SJCRH30 (cell line): ENCODE data around the gene CLCF1. TPM values are rescaled to one million over a fixed set of nuclear protein-coding genes. Genes with fewer than 3 reads are reported as not detected.
A peak's percentile ranks its signal among the peaks of the same experiment; 100 is the strongest.

Source experiments
- DNase-seq, 2 experiments: peaks; one replicate each; pipeline ENCODE4 v3.0.0-alpha.2; 2015 to 2020
- H3K27ac ChIP-seq: fragments of 250-450 bp; sonication (Bioruptor Pico); 2 replicates; pipeline ENCODE4 v1.5.1; 2020; ENCODE audit warnings: mild to moderate bottlenecking, moderate library complexity
- H3K27me3 ChIP-seq: fragments of 250-450 bp; sonication (Bioruptor Pico); 2 replicates; pipeline ENCODE4 v1.5.1; 2020; ENCODE audit warnings: mild to moderate bottlenecking, moderate library complexity
- H3K36me3 ChIP-seq: fragments of 250-450 bp; sonication (Bioruptor Pico); 2 replicates; pipeline ENCODE4 v1.5.1; 2020; ENCODE audit warnings: mild to moderate bottlenecking, moderate library complexity
- H3K4me1 ChIP-seq: fragments of 250-450 bp; sonication (Bioruptor Pico); 2 replicates; pipeline ENCODE4 v1.5.1; 2020; ENCODE audit warnings: mild to moderate bottlenecking, moderate library complexity
- H3K4me3 ChIP-seq: fragments of 250-450 bp; sonication (Bioruptor Pico); 2 replicates; pipeline ENCODE4 v1.5.1; 2020; ENCODE audit warnings: mild to moderate bottlenecking, moderate library complexity
- H3K9me3 ChIP-seq: fragments of 250-450 bp; sonication (Bioruptor Pico); replicated peaks from 2 replicates; pipeline ENCODE4 v1.5.1; 2020; ENCODE audit warnings: mild to moderate bottlenecking, moderate library complexity
- total RNA-seq: library from RNA; depleted of rRNA; stranded (reverse); fragments of >200 nt; shearing (Covaris generic); gene quantifications from 2 replicates; pipeline ENCODE4 v1.2.3, GENCODE V29; 2014; rRNA removed

Gene CLCF1
- 5.2 and 6.1 TPM in 2 replicates for total RNA-seq

DNA sequence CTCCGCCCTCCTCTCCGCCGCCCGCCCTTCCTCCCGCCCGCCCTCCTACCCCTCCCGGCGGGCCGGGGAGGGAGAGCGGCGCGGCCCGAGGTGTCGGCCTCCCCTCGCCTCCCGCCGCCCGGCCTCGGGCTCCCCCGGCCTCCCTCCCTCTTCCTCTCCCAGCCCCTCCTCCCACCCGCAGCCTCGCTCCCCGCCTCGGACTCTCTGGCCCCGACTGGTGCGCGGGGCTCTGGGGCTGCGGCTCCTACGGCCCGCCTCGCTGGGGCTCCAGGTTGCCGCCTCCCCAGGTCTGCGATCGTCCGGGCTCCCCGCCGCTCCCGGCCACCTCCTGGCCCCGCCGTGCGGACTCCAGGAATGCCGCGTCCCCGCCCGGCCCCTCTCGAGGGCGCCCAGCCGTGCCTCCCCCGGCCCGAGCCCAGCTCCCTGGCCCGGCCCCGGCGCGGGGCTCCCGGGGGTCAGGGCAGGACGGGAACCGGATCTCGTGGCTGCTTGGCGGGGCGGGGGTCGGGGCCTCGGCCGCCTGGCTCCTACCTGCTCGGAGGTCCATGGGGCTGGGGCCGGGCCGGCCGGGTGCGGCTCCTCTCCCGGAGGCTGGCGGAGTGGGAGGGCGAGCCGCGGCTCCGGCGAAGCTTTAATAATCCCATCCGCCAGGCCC lies at the start of gene CLCF1:
Gene CLCF1, minus strand, starts transcription at position 606 of the 655 bp plus-strand sequence. Its CDS starts 59 bp downstream, at position 547.
- DNase-seq, result peak; percentile 66 to 69
- Histone ChIP-seq H3K27me3 (no peaks in the 10 kb centered on the region), H3K27ac (peak within 1 kb of the TSS; percentile 81), H3K9me3 (no peaks in the 10 kb centered on the region), H3K36me3 (0 out of 2 replicates have a peak, but pooled peaks cover 8% of the 10 kb centered on the region), H3K4me1 (peaks cover 43% of the 10 kb centered on the region), H3K4me3 (peak within 1 kb of the TSS; percentile 99)

DNA sequence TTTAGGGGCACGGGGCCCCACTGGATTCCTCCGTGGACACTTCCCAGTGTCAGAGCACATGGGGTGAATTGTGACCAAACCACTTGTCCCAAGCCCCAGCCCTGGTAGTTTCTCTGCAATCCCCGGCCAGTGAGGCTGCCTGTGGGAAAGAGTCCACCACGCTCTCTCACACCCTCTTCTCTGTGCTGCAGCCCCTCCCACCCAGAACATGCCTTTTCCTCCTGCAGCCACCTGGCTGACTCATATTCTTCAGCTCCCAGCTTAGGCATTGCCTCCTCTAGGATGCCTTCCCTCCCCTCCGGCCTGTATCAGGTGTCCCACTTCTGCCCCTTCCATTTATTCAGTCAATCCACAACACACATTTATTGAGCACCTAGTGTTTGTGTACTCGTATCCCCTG lies 49.5 kb upstream of the CLCF1 start:
- H3K36me3 ChIP-seq, result no peaks in the 10 kb centered on the region
- no peak overlapping the region for H3K27ac ChIP-seq
- H3K9me3 ChIP-seq, result no peaks in the 10 kb centered on the region
- no peak for DNase-seq
- H3K4me3 ChIP-seq, result no peak overlapping the region
- H3K27me3 ChIP-seq, result no peaks in the 10 kb centered on the region
- peaks cover 5% of the 10 kb centered on the region; the same call in 1 of the 2 replicates for H3K4me1 ChIP-seq

DNA sequence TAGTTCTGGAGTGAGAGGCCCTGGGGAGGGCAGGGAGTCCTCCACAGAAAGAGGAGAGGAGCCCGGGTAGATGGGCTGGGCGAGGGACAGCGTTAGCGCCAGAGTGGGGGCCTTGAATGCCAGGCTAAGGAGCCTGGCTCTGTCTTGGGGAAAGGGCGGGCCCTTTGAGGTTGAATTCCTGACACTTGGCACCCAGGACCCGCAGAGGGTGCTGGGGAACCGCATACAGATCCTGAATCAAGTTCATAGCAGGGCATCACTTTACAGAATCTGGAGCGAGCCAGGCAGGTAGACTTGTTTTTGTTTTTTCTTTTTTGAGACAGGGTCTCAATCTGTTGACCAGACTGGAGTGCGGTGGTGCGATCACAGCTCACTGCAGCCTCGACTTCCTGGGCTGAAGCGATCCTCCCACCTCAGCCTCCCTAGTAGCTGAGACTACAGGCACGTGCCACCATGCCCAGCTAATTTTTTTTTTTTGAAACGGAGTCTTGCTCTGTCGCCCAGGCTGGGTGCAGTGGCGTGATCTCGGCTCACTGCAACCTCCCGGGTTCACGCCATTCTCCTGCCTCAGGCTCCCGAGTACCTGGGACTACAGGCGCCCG lies 48.1 kb upstream of the CLCF1 start:
- Histone ChIP-seq H3K4me3 (no peak overlapping the region), H3K4me1 (peaks cover 5% of the 10 kb centered on the region; the same call in 1 of the 2 replicates), H3K27me3 (no peaks in the 10 kb centered on the region), H3K27ac (no peak overlapping the region), H3K9me3 (no peaks in the 10 kb centered on the region), H3K36me3 (no peaks in the 10 kb centered on the region)
- DNase-seq, result no peak

DNA sequence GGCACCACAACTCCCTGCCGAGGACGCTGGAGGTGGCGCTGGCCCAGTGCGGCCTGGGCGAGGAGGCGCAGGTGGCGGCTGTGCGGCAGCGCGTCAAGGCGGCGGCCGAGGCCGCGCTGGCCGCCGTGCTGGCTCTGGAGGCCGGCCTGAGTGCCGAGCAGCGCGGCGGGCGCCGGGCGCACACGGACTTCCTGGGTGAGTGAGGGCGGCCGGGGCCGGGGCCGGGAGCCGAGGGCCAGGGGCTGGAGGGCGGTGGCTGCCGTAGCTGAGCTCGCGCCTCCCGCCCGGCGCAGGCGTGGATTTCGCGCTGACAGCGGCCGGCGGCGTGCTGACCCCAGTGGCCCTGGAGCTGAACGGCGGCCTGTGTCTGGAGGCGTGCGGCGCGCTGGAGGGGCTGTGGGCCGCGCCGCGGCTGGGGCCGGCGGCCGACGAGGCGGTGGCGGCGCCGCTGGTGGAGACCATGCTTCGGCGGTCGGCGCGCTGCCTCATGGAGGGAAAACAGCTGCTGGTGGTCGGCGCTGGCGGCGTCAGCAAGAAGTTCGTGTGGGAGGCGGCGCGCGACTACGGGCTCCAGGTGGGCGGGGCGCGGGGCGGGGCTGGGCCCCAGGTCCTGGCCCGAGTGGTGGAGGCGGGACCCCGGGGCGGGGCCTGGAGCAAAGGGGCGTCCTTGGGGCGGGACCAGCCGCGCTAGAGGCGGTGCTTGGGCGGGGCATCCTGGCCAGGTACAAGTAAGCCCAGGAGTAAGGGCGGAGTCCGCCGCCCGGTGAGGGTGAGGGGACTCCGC lies 47.4 kb upstream of the CLCF1 start:
- DNase-seq, result peak; percentile 95 to 96
- H3K4me1 ChIP-seq, result peaks cover 5% of the 10 kb centered on the region; the same call in 1 of the 2 replicates
- no peaks in the 10 kb centered on the region for H3K27me3 ChIP-seq
- H3K4me3 ChIP-seq, result peak overlapping the region; percentile 62
- H3K36me3 ChIP-seq, result no peaks in the 10 kb centered on the region
- H3K9me3 ChIP-seq, result no peaks in the 10 kb centered on the region
- H3K27ac ChIP-seq, result no peak overlapping the region; the same call in 1 of the 2 replicates

DNA sequence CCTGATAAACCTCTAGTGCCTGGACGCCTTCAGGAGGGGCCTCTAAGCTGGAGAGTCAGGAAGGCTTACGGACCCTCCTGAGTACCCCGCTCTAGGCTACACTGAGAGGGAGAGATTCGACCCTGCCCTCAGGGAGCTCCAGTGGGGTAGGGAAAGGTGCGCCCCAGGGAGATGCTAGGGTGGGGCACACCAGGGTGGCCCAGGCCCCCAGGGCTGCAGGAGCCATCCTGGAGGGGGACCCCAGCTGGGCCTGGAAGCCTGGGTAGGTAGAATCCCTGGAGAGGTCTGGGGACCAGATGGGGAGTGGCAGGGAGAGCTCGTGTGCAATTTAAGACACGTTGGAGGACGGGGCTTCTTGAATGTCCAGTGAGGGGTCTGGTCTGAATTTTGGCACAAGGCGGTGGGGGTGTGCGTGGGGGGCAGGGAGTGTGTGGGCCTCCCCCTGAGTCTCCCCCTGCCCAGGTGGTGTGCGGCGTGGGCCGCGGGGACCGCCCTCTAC lies 46.8 kb upstream of the CLCF1 start:
- Histone ChIP-seq H3K36me3 (no peaks in the 10 kb centered on the region), H3K9me3 (no peaks in the 10 kb centered on the region), H3K27me3 (no peaks in the 10 kb centered on the region), H3K4me1 (peaks cover 5% of the 10 kb centered on the region; the same call in 1 of the 2 replicates), H3K27ac (no peak overlapping the region; the same call in 1 of the 2 replicates), H3K4me3 (peak overlapping the region; percentile 62)
- no peak for DNase-seq

DNA sequence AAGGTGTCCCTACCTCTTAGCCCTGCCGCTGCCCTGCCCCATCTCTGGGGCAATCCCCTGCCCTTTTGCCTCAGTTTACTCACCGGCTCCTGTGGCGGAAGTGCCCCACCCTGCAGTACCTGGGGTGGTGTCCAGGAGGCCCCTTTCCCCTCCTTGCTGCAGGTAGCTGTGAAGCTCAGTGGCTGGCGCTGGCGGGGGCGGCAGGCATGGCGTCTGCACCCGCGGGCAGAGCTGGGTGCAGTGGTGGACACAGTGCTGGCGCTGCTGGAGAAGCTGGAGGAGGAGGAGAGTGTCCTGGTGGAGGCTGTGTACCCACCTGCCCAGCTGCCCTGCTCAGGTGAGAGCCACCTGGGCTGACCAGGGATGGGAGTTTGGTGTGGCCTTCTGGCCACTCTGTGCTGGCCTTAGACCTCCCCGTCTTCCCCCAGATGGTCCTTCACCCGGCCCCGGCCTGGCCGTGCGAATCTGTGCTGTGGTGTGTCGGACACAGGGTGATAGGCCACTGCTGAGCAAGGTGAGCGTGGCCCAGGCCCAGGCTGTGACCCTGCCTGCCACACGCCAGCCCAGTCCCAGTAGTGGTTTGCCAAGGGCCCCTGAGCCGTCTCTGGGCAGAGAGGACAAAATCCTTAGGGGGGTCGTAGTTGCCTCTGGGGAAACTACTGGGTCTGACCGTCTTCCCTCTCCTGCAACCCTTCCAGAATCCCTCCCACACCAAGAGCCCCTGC lies 46.1 kb upstream of the CLCF1 start:
- Histone ChIP-seq H3K4me3 (no peak overlapping the region), H3K36me3 (no peaks in the 10 kb centered on the region), H3K9me3 (no peaks in the 10 kb centered on the region), H3K27ac (no peak overlapping the region), H3K27me3 (no peaks in the 10 kb centered on the region), H3K4me1 (peaks cover 5% of the 10 kb centered on the region; the same call in 1 of the 2 replicates)
- no peak for DNase-seq

DNA sequence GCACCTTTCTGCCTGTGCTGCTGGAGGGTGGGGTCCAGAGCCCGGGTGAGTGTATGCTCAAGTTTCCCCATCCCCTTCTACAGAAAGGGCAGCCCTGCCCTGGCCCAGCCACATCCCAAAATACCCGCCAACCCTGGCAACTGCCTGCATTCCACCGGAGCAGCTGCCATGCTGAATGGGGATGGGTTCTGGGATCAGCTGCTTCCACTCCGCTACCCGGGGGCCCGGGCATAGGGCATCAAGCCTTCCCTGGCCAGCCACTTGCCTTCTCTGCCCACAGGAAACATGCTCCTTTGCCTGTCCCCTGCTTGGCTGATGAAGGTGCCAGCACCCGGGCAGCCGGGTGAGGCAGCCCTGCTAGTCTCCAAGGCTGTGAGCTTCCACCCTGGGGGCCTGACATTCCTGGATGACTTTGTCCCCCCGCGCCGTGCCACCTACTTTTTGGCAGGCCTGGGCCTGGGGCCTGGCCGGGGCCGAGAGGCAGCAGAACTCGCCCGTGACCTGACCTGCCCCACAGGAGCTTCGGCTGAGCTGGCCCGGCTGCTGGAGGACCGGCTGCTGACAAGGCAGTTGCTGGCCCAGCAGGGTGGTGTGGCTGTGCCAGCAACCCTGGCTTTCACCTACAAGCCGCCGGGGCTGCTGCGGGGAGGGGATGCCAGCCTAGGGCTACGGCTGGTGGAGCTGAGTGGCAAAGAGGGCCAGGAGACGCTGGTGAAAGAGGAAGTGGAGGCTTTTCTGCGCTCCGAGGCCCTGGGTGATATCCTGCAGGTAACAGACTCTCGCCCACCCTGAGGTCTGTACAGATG lies 45.3 kb upstream of the CLCF1 start:
- Histone ChIP-seq H3K4me3 (no peak overlapping the region), H3K27me3 (no peaks in the 10 kb centered on the region), H3K4me1 (peaks cover 5% of the 10 kb centered on the region; the same call in 1 of the 2 replicates), H3K36me3 (no peaks in the 10 kb centered on the region), H3K27ac (no peak overlapping the region), H3K9me3 (no peaks in the 10 kb centered on the region)
- DNase-seq, result peak; percentile 30 to 35

DNA sequence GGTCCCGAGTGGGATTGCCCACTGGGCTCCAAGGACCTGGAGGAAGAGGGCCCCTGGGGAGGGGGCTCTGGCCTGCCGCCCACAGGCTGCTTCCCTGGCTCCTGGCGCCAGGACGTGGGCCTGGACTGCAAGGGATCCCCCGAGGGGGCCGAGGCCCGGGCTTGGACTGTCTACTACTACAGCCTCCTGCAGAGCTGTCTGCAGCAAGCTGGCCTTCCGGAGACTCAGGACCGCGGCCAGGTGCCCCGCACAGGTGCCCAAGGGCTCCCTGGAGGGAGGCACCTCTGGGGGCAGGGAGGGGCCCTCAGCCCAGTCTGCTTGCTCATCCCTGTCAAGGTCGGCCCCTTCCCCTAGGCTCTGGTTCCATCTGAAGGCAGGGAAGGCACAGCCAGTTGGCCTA lies 44.0 kb upstream of the CLCF1 start:
- Histone ChIP-seq H3K27me3 (no peaks in the 10 kb centered on the region; the same call in 1 of the 2 replicates), H3K36me3 (no peaks in the 10 kb centered on the region), H3K4me3 (no peak overlapping the region), H3K4me1 (peaks cover 8% of the 10 kb centered on the region; the same call in 1 of the 2 replicates), H3K27ac (no peak overlapping the region), H3K9me3 (no peaks in the 10 kb centered on the region)
- no peak for DNase-seq

DNA sequence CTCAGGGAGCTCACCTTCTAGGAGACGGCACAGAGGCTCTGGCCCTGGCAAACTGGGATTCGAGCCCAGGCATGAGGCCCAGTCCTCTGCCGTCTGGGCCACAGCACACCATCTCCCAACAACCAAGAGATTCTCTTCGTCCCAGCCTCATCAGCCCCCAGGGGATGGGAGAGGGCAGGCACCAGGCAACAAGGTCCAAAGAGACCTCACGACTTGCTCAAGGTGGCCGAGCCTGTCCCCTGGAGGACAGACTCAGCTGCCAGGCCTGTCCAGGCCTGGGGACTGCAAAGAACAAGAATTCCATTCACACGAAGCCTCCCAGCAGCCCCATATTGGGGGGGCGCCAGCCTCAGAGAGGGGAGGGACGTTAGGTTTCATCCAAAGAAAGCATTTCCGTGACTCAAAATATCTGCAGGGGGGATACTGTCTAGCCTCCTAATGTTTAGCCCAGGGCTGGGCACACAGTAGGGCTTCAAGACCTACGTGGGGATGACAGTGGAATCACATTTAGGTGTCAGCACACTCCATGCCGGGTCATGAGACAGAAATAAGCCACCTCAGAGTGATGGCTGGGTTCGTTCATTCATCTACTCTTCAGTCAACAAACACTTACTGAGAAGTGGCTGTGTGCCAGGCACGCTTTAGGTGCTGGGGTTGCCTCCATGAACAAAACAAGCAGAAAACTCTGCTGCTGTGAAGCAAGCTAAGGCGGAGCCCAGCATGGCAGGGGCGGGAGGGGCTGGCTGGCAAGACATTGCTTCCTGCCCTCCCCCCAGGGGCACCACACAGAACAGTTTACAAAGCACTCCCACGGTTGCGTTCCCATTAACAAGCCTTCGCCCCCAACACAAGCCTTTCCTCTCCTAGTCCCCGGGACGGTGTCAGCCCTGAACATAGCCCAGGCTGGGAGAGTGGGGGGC lies 43.3 kb upstream of the CLCF1 start:
- H3K27me3 ChIP-seq, result no peaks in the 10 kb centered on the region; the same call in 1 of the 2 replicates
- DNase-seq, result no peak
- peaks cover 8% of the 10 kb centered on the region; the same call in 1 of the 2 replicates for H3K4me1 ChIP-seq
- H3K9me3 ChIP-seq, result no peaks in the 10 kb centered on the region
- H3K36me3 ChIP-seq, result no peaks in the 10 kb centered on the region
- no peak overlapping the region for H3K4me3 ChIP-seq
- H3K27ac ChIP-seq, result no peak overlapping the region

DNA sequence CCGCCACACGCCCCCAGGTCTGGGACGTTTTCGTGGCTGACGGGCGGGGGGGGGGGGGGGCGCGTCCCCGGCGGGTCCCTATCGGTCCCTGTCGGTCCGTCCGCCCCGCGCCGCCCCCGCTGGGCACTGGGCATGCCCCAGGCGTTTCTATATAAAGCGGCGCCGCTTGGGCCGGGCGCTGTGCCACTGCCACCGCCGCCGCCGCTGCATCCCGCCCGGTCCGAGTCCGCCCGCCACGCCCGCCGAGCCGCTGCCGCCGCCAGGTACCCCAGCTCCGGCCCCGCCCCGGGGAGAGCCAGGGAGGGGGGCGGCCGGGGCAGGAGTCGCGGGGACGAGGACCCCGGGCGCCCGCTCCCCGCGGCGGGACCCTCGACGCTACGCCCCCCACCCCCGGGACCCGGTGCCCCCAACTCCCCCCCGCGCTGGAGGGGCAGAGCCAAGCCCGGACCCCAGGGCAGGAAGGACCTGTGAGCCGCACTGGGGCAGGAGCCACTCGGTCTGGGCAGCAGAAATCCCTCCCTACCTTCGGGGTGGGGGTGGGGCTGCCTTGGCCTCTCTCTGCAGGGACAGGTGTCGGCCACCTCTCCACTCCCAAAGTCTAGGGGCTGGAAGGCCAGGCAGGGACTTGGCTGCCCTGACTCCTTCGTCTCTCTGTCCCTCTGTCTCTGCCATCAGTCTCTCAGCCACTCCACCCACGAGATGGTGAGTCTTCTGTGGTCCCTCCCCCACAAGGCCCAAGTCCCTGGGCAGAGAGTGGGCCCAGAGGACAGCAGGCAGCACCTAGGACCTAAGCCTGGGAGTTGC lies 42.3 kb upstream of the CLCF1 start, which contains the start of gene CARNS1:
Gene CARNS1, plus strand, starts transcription at position 178 of the 804 bp plus-strand sequence. Its CDS starts 522 bp downstream, at position 700.
- no peak within 1 kb of the TSS for H3K4me3 ChIP-seq
- no peaks in the 10 kb centered on the region for H3K36me3 ChIP-seq
- peaks cover 2% of the 10 kb centered on the region; the same call in 1 of the 2 replicates for H3K27me3 ChIP-seq
- no peaks in the 10 kb centered on the region for H3K9me3 ChIP-seq
- no peak for DNase-seq
- peaks cover 8% of the 10 kb centered on the region; the same call in 1 of the 2 replicates for H3K4me1 ChIP-seq
- no peak within 1 kb of the TSS for H3K27ac ChIP-seq

DNA sequence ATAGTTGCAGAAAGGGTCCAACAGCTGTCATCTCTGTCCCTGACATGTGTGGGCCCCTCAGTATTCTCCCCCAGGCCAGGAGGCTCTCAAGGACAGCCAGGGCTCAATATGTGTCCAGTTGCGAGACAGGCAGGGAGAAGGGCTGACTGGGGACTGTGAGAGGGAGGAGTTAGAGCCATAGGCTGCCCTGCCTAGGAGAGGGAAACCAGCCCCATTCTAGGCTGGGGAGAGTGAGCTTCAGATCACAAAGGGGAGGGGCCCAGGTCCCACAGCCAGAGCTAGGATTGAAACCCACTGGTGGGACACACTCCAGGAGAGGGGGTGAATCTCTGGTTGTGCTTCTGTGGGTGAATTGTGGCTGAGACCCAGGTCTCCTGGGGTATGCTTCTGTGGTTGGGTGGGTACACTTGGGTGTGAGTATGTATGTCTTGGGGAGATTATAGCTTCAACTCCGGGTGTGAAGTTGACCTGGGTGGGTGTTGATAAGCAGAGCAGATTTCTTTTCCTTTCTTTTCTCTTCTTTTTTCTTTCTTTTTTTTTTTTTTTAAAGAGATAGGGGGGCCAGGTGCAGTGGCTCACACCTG lies 40.0 kb upstream of the CLCF1 start:
- Histone ChIP-seq H3K27me3 (peaks cover 23% of the 10 kb centered on the region), H3K9me3 (no peaks in the 10 kb centered on the region), H3K4me1 (0 out of 2 replicates have a peak, but pooled peaks cover 5% of the 10 kb centered on the region), H3K27ac (no peak overlapping the region), H3K36me3 (no peaks in the 10 kb centered on the region), H3K4me3 (no peak overlapping the region)
- DNase-seq, result peak in 1 of 2 experiments; percentile 34
